Spinal cord (tissue), 10 donors: ENCODE data around the gene UCN2. TPM values are rescaled to one million over a fixed set of nuclear protein-coding genes. Genes with fewer than 3 reads are reported as not detected.

Experiments used
- DNase-seq, 6 donors: peaks; one replicate each; pipeline versions ENCODE4 v3.0.0 to v3.0.0-alpha.2; 2013 to 2015; ENCODE audit warnings: low spot score in 6 of 6, low read depth in 4 of 6
- H3K27ac ChIP-seq: one replicate; pipeline ENCODE4 v1.5.1; 2013; ENCODE audit warnings: low read depth, low read length, control low read depth
- H3K27me3 ChIP-seq: one replicate; pipeline ENCODE4 v1.6.1; 2013; ENCODE audit warnings: low read length; ENCODE audit not compliant: control insufficient read depth, insufficient read depth
- H3K36me3 ChIP-seq: one replicate; pipeline ENCODE4 v1.6.1; 2013; ENCODE audit warnings: low read length; ENCODE audit not compliant: control insufficient read depth, insufficient read depth
- H3K4me1 ChIP-seq: one replicate; pipeline ENCODE4 v1.6.1; 2013; ENCODE audit warnings: low read length; ENCODE audit not compliant: control insufficient read depth, insufficient read depth
- H3K4me3 ChIP-seq: one replicate; pipeline ENCODE4 v1.5.1; 2013; ENCODE audit warnings: low read depth, low read length, control low read depth
- H3K9me3 ChIP-seq: one replicate; pipeline ENCODE4 v1.6.1; 2013; ENCODE audit warnings: low read length; ENCODE audit not compliant: control insufficient read depth, insufficient read depth
- WGBS: methylation state at CpG from one replicate; pipeline ENCODE4 v1.1.5; 2013; ENCODE audit warnings: missing lambda C conversion rate; ENCODE audit not compliant: insufficient coverage; 5-methylcytosine and 5-hydroxymethylcytosine counted together
- polyA plus RNA-seq, 2 donors: library from polyadenylated mRNA; unstranded; fragments of 120-200 nt; gene quantifications; one replicate each; pipeline ENCODE4 v1.2.1, GENCODE V29; 2013; ENCODE audit not compliant: insufficient read length in 2 of 2
- total RNA-seq, 2 donors: library from RNA; depleted of rRNA in 1 of 2; stranded (reverse); fragments of 120-200 nt in 1 of 2; fragments of >200 nt in 1 of 2; gene quantifications; one replicate each; pipeline versions ENCODE4 v1.2.3 to v1.2.4, GENCODE V29; 2013 to 2014
- donor health status: healthy.

Gene UCN2
- total and polyA plus RNA-seq, 4 donors: 0.29 to 0.77 (median 0.32) TPM; not detected in 1

GRCh38 chr3:48591886-48592518, 28.4 kb upstream of the UCN2 start:
- DNase-seq: no peak
- Histone ChIP-seq H3K36me3 (peaks cover 45% of the 10 kb centered on the region), H3K4me3 (no peak overlapping the region), H3K27ac (no peak overlapping the region), H3K27me3 (peaks cover 19% of the 10 kb centered on the region), H3K9me3 (no peaks in the 10 kb centered on the region), H3K4me1 (peaks cover 21% of the 10 kb centered on the region)
- WGBS: 94% methylated on average over 19 of the region's 22 CpGs

- peaks cover 19% of the 10 kb centered on the region for H3K27me3 ChIP-seq
- H3K9me3 ChIP-seq: no peaks in the 10 kb centered on the region
- 89% methylated on average over 13 of the region's 14 CpGs for WGBS
- no peak overlapping the region for H3K4me3 ChIP-seq
- DNase-seq: no peak
- H3K27ac ChIP-seq: no peak overlapping the region
- H3K36me3 ChIP-seq: peaks cover 43% of the 10 kb centered on the region
- peaks cover 21% of the 10 kb centered on the region for H3K4me1 ChIP-seq
Observed at GRCh38 chr3:48591436-48591835, 27.9 kb upstream of the UCN2 start.

GRCh38 chr3:48588230-48588629, 24.6 kb upstream of the UCN2 start:
- Histone ChIP-seq H3K27ac (no peak overlapping the region), H3K9me3 (no peaks in the 10 kb centered on the region), H3K4me3 (no peak overlapping the region), H3K27me3 (no peaks in the 10 kb centered on the region), H3K4me1 (no peaks in the 10 kb centered on the region), H3K36me3 (peaks cover 71% of the 10 kb centered on the region)
- peak in 1 of 6 donors; percentile 7 for DNase-seq
- 52% methylated on average over 14 of the region's 15 CpGs for WGBS

- no peak overlapping the region for H3K27ac ChIP-seq
- WGBS: 84% methylated on average over 11 of the region's 11 CpGs
- no peak overlapping the region for H3K4me3 ChIP-seq
- no peaks in the 10 kb centered on the region for H3K9me3 ChIP-seq
- H3K4me1 ChIP-seq: no peaks in the 10 kb centered on the region
- H3K36me3 ChIP-seq: peaks cover 76% of the 10 kb centered on the region
- DNase-seq: no peak
- no peaks in the 10 kb centered on the region for H3K27me3 ChIP-seq
Observed at GRCh38 chr3:48587686-48588085, 24.1 kb upstream of the UCN2 start.

DNA sequence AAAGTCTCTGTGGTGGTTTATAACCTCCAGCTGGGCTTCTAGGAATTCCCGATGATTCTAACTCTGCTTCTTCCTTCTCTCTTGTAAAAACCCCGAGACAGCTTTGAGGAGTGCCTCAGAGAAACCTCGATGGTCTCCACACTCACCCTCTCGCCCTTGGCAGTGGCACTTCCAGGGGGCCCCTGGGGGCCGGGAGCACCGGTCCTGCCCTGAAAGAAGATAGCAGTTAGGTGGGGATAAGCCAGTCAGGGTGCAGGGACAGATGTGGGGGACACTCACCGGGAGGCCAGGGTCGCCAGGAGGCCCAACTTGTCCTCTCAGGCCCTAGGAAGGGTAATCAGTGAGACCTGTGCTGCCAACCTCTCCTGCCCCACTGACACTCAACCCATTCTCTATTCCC, 21.8 kb upstream of the UCN2 start:
- Histone ChIP-seq H3K36me3 (peaks cover 81% of the 10 kb centered on the region), H3K4me1 (no peaks in the 10 kb centered on the region)
- 87% methylated on average over 4 of the region's 8 CpGs for WGBS

GRCh38 chr3:48584836-48585235, 21.3 kb upstream of the UCN2 start:
- H3K36me3 ChIP-seq: peaks cover 81% of the 10 kb centered on the region
- no peak overlapping the region for H3K27ac ChIP-seq
- no peaks in the 10 kb centered on the region for H3K27me3 ChIP-seq
- H3K4me1 ChIP-seq: no peaks in the 10 kb centered on the region
- no peaks in the 10 kb centered on the region for H3K9me3 ChIP-seq
- H3K4me3 ChIP-seq: no peak overlapping the region
- WGBS: 89% methylated on average over 4 of the region's 9 CpGs
- DNase-seq: no peak

More for the DNA sequence above, 21.8 kb upstream of the UCN2 start:
- Histone ChIP-seq H3K4me3 (no peak overlapping the region), H3K27me3 (no peaks in the 10 kb centered on the region), H3K9me3 (no peaks in the 10 kb centered on the region), H3K27ac (no peak overlapping the region)
- no peak for DNase-seq

DNA sequence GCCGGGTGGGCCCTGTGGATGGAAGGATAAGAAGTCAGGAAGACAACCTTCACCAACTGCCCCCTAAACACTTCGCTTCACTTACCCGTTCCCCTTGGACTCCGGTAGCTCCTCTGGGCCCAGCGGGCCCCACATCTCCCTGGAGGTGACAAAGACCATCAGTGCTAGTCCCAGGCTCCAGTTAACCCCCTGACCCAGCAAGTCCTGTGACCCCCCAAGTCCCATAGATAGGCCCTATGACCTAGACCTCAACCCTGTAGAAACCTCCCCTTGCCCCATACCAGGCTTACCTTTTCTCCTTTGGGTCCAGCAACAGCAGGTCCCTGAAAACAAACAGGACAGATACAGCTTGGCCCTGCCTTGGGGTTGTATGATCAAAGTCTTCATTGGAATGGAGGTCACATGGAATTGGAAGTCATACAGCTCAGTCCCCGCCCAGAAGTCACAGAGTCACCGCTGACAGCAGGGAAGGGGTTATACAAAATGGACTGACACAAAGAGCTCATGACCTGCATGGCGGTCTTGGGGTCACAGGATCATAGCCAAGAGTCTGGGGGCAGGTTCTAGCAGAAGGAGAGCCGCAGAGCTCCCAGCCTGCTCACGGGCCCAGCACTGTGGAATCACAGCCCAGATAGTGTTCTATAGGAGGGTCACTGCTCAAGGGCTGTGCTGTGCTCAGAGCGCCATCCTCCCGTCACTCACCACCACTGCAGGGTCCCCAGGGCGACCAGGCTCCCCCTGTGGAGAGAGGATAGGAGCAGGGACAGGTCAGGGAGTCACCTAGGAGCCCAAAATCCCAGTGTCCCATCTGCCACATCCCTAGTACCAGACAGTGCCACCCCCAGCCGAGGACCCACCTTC, 18.3 kb upstream of the UCN2 start:
- H3K27me3 ChIP-seq: no peaks in the 10 kb centered on the region
- H3K9me3 ChIP-seq: no peaks in the 10 kb centered on the region
- no peak overlapping the region for H3K27ac ChIP-seq
- H3K36me3 ChIP-seq: peaks cover 79% of the 10 kb centered on the region
- 82% methylated on average over 10 of the region's 14 CpGs for WGBS
- H3K4me1 ChIP-seq: no peaks in the 10 kb centered on the region
- DNase-seq: no peak
- no peak overlapping the region for H3K4me3 ChIP-seq

DNA sequence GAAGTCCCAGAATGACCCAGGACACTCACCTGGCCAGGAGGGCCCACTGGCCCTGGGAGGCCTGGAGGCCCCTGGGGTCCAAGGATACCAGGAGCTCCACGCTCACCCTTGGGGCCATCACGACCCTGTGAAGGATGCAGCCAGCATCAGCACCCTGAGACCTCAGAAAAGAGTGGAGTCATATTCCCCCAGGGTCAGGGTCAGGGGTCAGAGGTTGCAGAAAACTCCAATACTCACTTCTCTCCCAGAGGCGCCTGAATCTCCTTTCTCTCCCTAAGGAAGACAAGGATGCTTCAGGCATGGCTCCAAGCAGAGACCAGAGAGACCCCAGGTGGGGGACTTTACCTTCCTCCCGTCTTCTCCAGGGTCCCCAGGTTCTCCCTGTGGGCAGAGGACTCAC, 13.1 kb upstream of the UCN2 start:
- WGBS: 85% methylated on average over 4 of the region's 4 CpGs
- H3K4me1 ChIP-seq: no peaks in the 10 kb centered on the region
- H3K9me3 ChIP-seq: no peaks in the 10 kb centered on the region
- no peak overlapping the region for H3K27ac ChIP-seq
- no peaks in the 10 kb centered on the region for H3K27me3 ChIP-seq
- H3K36me3 ChIP-seq: peaks cover 72% of the 10 kb centered on the region
- DNase-seq: no peak
- no peak overlapping the region for H3K4me3 ChIP-seq

GRCh38 chr3:48575366-48575765, 11.8 kb upstream of the UCN2 start:
- H3K9me3 ChIP-seq: no peaks in the 10 kb centered on the region
- no peaks in the 10 kb centered on the region for H3K27me3 ChIP-seq
- 84% methylated on average over 13 of the region's 17 CpGs for WGBS
- H3K4me3 ChIP-seq: no peak overlapping the region
- H3K36me3 ChIP-seq: peaks cover 74% of the 10 kb centered on the region
- no peaks in the 10 kb centered on the region for H3K4me1 ChIP-seq
- DNase-seq: no peak
- H3K27ac ChIP-seq: no peak overlapping the region
